ENCODE measurements around the gene STK33.

Gene STK33

DNA sequence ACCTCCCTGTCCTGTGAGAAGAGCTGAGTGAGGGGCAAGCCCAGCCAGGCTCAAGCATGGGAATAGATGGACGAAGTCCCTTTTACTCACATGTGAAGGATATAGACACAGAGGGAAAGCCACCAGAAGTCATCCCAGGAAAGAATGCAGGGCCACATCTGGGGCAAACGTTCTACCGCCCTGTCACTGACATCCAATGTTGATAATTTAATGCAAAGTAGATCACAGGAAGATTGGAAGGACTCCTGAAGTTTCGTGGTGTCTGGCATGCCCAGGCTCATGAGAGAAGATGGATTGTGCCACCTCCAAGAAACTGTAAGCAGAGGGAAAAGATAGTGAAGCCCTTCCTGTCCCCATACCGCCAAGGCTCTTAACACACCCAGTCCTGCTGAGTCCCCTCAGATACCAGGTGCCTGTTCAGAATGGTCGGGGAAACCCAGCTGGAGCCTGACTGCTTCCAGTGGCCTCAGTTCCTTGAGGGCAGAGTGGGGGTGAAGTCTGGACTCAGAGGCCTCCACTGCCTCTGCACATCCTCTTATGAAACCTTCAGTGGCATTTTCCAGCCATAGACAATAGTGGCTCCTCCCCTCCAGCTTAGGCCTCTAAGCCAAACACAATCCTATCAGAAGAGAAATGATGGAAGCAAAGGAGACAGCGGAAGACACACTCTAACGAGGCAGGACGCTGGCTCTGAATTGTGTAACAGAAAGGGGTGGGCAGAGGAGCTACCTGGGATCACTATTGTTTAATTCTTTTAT, 7.5 kb upstream of the STK33 start:
- no peak for DNase-seq

DNA sequence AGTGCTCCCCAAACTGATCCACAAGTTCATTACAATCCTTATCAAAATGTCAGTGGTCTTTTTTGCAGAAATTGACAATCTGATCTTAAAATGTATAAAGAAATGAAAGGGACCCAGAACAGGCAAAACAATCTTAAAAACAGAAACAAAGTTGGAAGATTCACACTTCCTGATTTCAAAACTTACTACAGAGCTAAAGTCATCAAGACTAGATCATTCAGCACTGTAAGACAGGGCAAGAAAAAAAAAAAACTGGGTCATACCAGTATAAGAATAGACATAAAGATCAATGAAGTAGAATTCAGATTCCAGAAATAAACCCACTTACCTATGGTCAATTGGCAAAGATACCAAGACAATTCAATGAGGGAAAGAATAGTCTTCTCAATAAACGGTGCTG, 4.5 kb upstream of the STK33 start:
- no peak for DNase-seq

DNA sequence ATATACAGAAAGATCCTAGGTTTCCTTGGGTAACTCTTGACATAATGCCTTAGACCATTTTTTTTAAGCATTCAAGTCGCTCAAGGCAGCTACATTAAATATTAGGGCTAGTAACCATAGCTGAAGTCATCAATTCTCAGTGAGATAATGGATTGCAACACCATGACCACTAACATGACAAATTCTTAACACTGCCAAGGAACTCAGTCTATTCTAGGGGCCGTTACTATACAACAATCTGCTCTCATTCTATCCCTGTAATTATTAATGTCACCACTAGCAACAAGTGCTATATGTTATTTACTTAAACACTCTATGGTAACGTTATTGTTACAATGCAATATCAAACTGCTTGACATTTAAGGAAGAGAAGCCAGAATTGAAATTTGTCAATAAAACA, 3.2 kb upstream of the STK33 start:
- no peak for DNase-seq

DNA sequence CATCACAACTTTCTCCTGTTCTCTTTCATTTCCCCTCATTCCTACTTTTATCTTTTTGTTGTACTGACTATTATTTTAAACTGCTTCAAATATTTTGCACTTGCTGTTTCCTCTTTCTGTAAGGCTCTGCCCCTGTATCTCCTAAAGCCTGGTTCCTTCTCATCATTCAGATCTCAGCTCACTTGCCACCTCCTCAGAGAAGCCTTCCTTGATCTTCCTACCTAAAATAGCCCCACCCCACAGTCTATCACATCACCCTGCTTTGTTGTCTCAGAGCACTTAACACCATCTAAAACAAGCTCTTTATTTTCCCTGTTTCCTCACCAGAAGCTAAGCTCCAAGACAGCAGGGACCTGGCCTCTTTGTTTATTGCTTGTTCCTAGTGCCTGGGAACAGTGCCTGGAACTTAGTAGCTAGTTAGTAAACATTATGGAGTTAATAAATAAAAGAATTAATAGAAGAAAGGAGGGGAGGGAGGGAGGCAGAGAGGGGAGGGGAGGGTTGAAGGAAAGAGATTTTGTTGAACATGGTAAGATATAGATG, 2.5 kb upstream of the STK33 start:
- DNase-seq = no peak

DNA sequence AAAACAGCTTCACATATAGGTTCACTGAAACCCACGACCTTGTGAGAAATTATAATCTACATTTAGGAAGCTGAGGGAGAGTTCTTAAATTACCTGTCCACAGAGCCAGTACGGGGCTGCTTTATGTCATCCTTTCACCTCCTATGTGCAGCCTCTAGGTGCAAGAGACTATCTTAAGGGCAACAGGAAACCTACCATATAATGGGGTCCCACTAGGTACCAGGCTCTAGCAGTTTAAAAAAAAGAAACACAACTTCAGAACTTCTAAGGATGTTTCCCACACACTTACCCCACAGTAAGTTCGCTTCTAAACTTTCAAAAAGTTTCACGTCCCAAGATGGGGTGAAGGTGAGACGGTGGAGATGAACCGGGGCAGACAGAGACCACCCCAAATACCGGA, 573 bp downstream of the STK33 start:
- no peak for DNase-seq

DNA sequence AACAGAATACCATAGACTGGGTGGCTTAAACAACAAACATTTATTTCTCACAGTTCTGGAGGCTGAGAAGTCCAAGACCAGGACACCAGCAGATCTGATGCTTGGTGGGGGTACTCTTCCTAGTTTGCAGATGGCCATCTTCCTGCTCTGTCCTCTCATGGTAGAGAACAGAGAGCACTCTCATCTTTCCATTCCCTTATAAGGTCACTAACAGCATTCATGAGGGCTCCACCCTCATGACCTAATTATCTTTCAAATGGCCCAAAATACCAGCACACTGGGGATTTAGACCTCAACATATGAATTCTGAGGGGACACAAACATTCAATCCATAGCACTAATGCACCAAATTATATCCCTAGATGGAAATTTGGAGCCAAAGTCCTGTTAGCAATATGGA, 6.1 kb downstream of the STK33 start:
- DNase-seq = no peak

DNA sequence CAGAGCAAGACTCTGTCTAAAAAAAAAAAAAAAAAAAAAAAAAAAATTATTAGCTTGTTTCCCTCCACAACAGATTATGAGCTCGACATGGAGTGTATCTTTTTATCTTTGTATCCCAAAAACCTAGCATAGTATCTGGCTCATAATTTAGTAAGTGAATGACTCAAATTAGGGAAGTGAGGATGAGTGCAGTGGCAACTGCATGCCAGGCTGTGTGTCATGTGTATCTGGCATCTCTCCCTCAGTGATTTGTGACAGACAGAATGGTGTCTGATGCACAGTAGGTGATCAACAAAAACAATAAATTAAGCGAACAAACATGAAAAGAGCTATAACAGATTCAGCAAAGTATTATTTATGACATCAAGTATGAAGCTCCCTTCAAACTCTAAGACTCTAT, 7.2 kb downstream of the STK33 start:
- DNase-seq = no peak

DNA sequence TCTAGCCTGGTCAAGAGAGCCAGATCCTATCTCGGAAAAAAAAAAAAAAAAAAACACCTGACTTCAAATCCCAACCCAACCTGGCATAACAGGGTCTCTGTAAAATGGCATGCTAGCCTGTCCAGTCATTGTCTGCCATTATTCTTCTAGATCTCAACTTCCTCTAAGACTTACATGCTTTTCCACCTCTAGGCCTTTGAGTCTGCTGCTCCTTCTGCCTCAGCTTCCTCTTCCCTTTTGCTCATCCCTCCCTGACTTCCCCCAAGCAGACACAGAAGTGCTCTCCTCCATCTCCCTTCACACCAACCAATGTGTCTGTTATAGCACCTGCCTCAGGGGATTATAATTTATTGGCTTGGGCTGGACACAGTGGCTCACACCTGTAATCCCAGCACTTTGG, 7.8 kb downstream of the STK33 start:
- no peak for DNase-seq

DNA sequence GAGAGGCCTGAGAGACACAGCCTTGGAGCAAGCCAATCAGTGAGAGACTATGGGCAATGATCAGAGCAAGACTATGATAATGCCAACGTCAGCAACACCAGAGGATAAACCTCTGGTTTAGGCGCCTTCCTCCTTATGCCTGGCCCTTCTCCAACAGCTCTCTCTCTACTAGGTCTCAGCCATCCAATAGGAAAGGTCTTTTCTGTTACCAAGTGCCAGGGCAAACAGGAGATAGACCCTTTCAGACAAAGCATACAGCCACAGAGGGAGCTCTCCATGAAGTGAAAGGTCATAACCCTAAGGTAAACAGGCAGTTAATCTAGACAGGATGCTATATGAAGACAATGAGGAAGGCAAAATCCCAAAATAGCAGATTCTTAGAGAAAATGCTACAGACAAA, 9.5 kb downstream of the STK33 start:
- DNase-seq = no peak

DNA sequence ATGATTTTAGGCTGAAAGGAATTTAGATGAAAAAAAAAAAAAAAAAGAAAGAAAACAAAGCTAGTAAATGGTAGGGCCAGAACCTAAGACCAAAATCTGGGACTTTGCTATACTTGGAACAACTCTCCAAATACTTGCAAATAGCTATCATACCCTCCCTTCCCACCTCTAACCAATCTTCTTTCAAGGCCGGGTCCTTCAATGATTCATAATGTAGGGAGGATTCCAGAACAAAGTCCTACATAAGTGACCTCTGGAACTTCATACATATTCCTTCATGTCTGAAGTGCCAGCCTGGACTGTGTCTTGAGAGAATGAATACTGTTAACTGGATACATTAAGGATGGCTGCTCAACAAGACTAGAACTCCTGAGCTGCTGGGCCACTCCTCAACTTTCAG, 9.9 kb downstream of the STK33 start:
- no peak for DNase-seq

DNA sequence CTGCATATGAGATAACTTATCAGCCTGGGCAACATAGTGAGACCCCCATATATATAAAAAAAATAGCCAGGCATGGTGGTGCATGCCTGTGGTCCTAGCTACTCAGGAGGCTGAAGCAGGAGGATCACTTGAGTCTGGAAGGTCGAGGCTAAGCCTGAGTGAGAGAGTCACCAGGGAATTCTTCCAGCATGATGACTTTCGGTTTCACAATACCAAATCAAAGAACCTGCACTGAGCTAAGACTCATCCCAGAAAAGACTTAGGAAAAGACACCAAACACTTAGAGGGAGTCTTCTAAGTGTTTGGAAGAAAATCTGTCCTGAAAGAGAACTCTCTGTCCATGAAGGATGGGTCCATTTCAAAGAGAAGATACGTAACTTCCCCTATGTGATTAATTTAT, 12.7 kb downstream of the STK33 start:
- no peak for DNase-seq

DNA sequence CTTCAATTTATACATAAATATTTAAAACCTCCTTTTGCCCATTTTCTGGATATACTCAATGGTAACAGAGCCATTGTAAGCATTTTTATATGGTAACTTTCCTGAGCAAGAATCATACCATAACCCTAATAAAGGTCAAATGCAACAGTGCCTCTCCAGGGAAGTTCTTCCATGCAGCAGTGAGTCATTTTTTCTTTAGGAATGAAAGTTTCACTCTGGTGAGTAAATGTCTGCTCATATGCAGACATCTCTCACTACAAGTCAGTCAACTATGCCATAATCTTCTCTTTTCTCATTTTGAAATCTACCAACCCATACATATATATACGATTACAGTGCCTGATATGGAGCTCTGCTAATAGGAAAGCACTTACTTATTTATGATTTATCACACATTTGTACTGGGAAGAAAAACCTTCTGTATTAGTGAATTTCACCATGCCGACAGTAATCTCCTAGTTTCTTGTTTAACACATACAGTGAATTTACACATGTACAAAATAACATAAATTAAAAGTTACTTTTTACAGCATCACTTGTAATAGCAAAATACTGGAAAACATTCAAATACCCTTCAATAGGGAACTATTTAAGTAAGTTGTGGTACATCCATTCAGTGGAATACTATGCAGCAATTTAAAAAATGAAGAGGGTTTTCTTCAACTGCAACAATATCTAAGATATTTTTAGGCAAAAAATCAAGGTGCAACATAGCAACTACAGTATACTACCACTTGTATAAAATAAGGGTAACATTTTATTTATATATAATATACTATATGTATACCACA, 16.0 kb downstream of the STK33 start:
- DNase-seq = no peak

DNA sequence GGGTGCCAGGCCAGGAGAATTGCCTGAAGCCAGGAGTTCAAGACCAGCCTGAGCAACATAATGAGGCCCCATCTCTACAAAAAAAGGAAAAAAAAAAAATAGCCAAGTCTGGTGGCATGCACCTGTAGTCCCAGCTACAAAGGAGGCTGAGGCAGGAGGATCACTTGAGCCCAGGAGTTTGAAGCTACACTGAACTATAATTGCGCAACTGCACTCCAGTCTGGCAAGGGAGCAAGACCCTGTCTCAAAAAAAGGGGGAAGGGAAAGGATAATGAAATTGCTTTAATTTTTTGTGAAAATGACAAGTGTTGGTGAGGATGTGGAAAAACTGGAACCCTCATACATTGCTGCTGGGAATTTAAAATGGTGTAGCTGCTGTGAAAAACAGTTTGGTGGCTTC, 19.2 kb downstream of the STK33 start:
- no peak for DNase-seq

DNA sequence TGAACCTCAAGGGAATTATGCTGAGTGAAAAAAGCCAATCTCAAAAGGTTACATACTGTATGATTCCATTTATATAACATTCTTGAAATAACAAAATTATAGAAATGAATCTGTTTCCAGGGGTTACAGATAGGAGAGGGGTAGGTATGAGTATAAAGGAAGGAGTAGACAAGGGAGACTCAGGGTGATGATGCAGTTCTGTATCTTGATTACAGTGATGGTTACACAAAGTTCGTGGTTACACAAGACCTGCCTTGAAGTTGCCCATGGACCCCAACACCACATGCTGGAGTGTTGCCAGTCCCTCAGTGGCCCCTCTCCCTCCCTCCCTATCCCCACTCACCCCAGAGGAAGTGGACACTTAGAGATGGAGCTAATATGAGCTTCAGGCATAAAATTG, 20.3 kb downstream of the STK33 start:
- DNase-seq = no peak

DNA sequence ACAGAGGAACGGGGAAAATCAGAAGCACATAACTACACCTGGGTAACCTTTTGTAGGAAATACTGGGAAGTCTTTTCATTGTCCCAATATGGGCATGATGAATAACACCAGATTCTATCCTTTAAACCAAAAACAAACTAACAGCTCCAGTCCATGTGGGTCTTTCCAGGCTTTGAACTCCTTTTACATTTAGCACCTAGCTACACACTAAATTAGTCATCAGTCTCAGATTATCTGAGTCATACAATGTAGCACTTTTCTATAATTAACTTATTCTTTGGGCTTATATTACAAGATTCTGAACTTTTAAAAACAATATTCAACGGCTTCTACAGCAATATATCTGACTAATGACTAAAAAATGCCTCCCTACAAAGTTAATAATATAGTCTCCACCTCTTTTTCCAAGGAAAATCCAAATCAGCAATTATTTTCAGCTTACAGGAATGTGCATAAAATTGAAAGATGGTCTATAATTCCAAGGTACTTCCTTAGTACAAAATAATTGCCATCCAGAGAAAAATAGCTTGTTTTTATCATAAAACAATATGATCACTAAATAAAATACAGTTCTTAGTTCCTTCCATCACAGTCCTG, 26.3 kb downstream of the STK33 start:
- no peak for DNase-seq

DNA sequence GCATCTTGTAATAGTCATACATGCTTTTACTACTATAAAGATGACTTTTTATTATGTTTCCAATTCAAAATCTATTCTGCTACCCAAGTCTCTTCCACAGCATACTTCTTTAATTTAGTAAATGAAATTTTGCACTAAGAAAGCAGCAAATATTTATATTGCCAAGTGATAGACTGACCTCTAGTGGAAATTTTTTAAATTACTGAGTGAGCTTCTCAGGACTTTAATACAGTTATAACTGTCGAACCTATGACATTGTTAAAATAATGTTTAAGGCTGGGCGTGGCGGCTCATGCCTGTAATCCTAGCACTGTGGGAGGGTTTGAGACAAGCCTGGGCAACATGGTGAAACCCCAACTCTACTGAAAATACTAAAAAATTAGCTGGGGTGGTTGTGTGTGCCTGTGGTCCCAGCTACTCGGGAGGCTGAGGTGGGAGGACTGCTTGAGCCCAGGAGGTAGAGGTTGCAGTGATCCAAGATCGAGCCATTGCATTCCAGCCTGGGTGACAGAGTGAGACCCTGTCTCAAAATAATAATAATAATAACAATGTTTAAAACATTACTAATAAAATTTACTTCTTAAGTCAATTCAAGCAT, 27.3 kb downstream of the STK33 start:
- DNase-seq = no peak

DNA sequence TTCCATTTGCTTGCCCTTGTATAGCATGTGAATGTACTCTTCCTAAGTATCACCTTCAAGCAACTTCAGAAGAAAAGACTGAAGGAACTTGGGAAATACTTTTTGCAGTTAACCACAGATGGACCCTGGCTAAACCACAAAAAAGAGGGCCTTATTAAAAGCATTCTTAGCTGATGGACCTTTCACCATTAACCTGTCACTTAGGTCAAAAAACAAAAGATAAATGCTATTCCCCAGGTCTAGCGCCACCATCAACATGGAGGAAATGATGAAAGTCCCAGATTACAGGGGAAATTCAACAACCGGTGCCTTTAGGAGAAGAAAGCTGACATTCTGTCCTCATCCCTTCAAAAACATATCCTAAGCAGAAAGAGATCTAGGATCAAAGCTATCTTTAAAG, 29.5 kb downstream of the STK33 start:
- no peak for DNase-seq

DNA sequence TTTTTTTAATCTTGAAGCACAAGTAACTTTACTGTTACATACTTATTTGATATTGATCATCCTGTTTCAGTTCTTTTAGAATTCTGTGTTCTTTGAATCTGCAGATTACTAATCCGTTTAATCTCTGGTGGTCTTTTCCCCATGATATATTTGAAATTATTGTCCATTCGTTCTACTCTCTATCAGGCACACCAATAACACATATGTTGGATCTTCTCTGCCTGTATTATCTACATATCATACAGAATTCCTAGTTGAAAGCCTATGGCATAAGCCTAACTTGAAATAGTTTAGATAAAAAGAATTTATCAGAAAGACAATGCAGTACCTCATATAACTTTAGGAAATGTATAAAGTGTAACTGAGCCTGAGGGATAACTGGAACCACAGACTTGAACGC, 32.6 kb downstream of the STK33 start:
- DNase-seq = no peak

DNA sequence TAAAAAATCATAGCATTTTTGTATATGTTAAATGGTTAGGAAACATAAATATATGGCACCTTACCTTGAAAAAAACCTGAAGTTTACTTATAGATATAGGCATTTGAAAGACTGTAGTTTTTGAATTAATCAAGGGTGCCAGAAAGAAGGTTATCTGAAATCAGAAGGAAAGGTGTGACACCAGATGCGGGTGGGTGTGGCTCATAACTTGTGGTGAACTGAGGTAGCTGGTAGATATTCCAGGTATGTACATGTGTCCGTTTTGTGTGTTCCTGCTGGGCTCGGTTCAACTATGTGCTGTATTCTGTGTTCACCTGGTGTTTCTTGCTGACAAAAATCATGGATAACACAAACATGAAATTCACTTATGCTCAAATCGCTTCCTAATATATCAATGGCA, 35.6 kb downstream of the STK33 start:
- DNase-seq = no peak

DNA sequence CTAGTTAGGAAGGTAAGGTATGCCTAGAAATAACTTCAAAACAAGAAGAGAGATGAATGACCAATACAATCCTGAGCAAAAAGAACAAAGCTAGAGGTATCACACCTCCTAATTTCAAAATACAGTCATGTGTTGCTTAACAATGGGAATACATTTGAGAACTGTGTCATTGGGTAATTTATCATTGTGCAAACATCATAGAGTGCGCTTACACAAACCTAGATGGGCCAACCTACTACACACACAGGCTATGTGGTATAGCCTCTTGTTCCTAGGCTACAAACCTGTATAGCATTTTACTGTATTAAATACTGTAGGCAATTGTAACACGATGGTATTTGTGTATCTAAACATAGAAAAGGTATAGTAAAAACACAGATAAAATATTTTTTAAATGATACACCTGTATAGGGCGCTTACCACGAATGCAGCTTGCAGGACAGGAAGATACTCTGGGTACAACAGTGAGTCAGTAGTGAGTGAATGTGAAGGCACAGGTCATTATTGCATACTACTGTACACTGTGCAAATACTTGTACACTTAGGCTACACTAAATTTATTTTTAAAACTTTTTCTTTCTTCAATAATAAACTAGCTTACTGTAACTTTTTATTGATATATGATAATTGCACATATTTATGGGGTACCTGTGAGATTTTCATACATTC, 48.2 kb downstream of the STK33 start:
- DNase-seq = no peak

DNA sequence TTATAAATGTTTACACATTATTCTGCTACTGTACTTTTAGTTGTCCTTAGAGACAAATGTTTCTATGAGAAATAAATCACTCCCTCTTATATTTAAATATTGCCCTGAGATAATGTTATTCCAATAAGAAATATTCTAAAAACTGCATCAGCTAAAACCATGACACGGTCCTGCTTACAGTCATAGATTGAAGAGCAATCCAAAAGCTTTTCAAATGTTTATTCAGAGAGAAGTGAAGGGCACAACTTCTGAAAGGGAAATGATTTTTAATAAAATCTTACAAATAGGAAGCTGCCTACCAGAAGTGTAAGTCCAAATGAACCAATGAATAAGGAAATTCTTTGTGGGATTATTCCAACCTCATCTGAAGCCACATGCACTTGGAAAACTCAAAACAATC, 49.2 kb downstream of the STK33 start:
- no peak for DNase-seq

DNA sequence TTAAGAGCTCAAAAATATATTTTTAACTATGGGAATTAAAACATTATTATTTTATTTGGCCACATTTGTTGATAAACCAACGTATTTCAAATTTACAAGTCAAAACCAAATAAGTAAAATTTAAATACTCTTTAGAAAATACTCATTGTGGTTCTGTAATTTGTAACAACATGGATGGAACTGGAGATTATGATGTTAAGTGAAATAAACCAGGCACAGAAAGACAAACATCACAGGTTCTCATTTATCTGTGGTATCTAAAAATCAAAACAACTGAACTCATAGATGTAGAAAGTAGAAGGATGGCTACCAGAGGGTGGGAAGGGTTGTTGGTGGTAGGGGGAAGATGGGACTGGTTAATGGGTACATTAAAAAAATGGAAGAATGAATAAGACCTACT, 50.8 kb downstream of the STK33 start:
- DNase-seq = no peak

DNA sequence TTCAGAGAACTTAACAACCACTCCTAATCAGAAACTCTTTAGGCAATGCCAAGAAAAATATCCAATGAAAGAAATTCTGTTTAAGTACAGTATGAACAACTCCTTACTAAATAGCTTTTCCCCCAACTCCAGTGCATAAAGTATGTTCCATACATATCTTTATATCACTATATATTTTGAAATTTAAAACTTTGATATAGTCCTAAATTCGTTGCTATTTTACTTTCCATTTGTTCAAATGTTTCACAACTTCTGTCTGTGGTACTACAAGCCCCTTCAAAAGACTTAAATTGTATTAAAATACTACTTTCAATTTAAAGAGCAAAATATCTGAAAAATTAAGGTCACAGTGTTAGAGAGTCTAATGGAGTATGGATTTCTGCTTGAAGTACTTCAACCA, 52.6 kb downstream of the STK33 start:
- DNase-seq = no peak

Data from stimulated activated CD4-positive, alpha-beta T cell treated with anti-CD3 and anti-CD28 coated beads, Interleukin-1b, Interleukin-23, amount 100 ng/mL, for 48 hours (primary cell).